SK-N-SH treated with all-trans-retinoic acid at 6 μM for 48 hours (cell line): Measurements from ENCODE around the gene FAT4.

Source experiments
- ATAC-seq: fragments of 200-7000 bp; cut with Tn5 transposase; 3 replicates; pipeline ENCODE4 v1.9.1; 2020; ENCODE audit warnings: mild to moderate bottlenecking, moderate library complexity
- ARNTL ChIP-seq: fragments of 450-650 bp; formaldehyde crosslinking; IDR thresholded peaks from 2 replicates; pipeline ENCODE4 v1.5.0; 2020; ENCODE audit warnings: low read depth, mild to moderate bottlenecking, moderate library complexity, borderline replicate concordance
- BACH2 ChIP-seq: fragments of 250-450 bp; sonication (Bioruptor Pico); IDR thresholded peaks from 2 replicates; pipeline ENCODE4 v1.9.0; 2021; ENCODE audit warnings: mild to moderate bottlenecking, borderline replicate concordance
- ESRRG ChIP-seq: fragments of 250-450 bp; sonication (Bioruptor Pico); IDR thresholded peaks from 2 replicates; pipeline ENCODE4 v1.6.1; 2021; ENCODE audit warnings: mild to moderate bottlenecking
- GLIS3 ChIP-seq: fragments of 250-450 bp; sonication (Bioruptor Pico); IDR thresholded peaks from 2 replicates; pipeline ENCODE4 v1.5.0; 2020; ENCODE audit warnings: mild to moderate bottlenecking, moderate library complexity
- ISL1 ChIP-seq: fragments of 250-450 bp; sonication (Bioruptor Pico); IDR thresholded peaks from 2 replicates; pipeline ENCODE4 v2.1.2; 2022; ENCODE audit warnings: mild to moderate bottlenecking, moderate library complexity
- OSR1 ChIP-seq: fragments of 250-450 bp; sonication (Bioruptor Pico); IDR thresholded peaks from 2 replicates; pipeline ENCODE4 v1.8.0; 2022; ENCODE audit warnings: moderate library complexity, mild to moderate bottlenecking, inconsistent platforms
- PPARA ChIP-seq: fragments of 250-450 bp; sonication (Bioruptor Pico); IDR thresholded peaks from 2 replicates; pipeline ENCODE4 v1.5.0; 2020; ENCODE audit warnings: mild to moderate bottlenecking, borderline replicate concordance
- RARB ChIP-seq: fragments of 250-450 bp; sonication (Bioruptor Pico); IDR thresholded peaks from 2 replicates; pipeline ENCODE4 v1.8.0; 2021; ENCODE audit warnings: mild to moderate bottlenecking, moderate library complexity
- SNAI2 ChIP-seq: fragments of 250-450 bp; sonication (Bioruptor Pico); IDR thresholded peaks from 2 replicates; pipeline ENCODE4 v1.5.0; 2020; ENCODE audit warnings: mild to moderate bottlenecking, moderate library complexity
- TCF4 ChIP-seq: fragments of 250-450 bp; sonication (Bioruptor Pico); IDR thresholded peaks from 2 replicates; pipeline ENCODE4 v1.8.0; 2021; ENCODE audit warnings: mild to moderate bottlenecking, moderate library complexity, borderline replicate concordance
- TOX ChIP-seq: fragments of 250-450 bp; sonication (Bioruptor Pico); IDR thresholded peaks from 2 replicates; pipeline ENCODE4 v1.8.0; 2021; ENCODE audit warnings: mild to moderate bottlenecking, moderate library complexity, borderline replicate concordance
- ZC3H10 ChIP-seq: fragments of 250-450 bp; sonication (Bioruptor Pico); IDR thresholded peaks from 2 replicates; pipeline ENCODE4 v1.5.1; 2021; ENCODE audit warnings: mild to moderate bottlenecking, moderate library complexity
- ZFP3 ChIP-seq: fragments of 250-450 bp; sonication (Bioruptor Pico); IDR thresholded peaks from 2 replicates; pipeline ENCODE4 v1.5.0; 2020; ENCODE audit warnings: mild to moderate bottlenecking, moderate library complexity
- ZFP30 ChIP-seq: fragments of 450-650 bp; formaldehyde crosslinking; IDR thresholded peaks from 2 replicates; pipeline ENCODE4 v1.5.0; 2022; ENCODE audit warnings: mild to moderate bottlenecking, moderate library complexity
- ZNF565 ChIP-seq: fragments of 450-650 bp; formaldehyde crosslinking; conservative IDR thresholded peaks from 2 replicates; pipeline ENCODE4 v1.5.0; 2020; ENCODE audit warnings: low read depth, mild to moderate bottlenecking, moderate library complexity
- ZNF70 ChIP-seq: fragments of 450-650 bp; formaldehyde crosslinking; IDR thresholded peaks from 2 replicates; pipeline ENCODE4 v1.5.0; 2020; ENCODE audit warnings: mild to moderate bottlenecking, moderate library complexity
- TF ChIP-seq, protein P1 (sequence below): fragments of 250-450 bp; sonication (Bioruptor Pico); IDR thresholded peaks from 2 replicates; pipeline ENCODE4 v1.5.1; 2020; ENCODE audit warnings: low read depth, mild to moderate bottlenecking, moderate library complexity
- TF ChIP-seq, protein P2 (sequence below): fragments of 250-450 bp; sonication (Bioruptor Pico); IDR thresholded peaks from 2 replicates; pipeline ENCODE4 v1.8.0; 2020; ENCODE audit warnings: mild to moderate bottlenecking, moderate library complexity, borderline replicate concordance
- TF ChIP-seq, protein P3 (sequence below): fragments of 250-450 bp; sonication (Bioruptor Pico); IDR thresholded peaks from 2 replicates; pipeline ENCODE4 v1.8.0; 2021; ENCODE audit warnings: low read depth, mild to moderate bottlenecking, moderate library complexity, borderline replicate concordance
- TF ChIP-seq, protein P4 (sequence below): fragments of 250-450 bp; sonication (Bioruptor Pico); IDR thresholded peaks from 2 replicates; pipeline ENCODE4 v1.5.0; 2020; ENCODE audit warnings: mild to moderate bottlenecking, moderate library complexity

Gene FAT4

DNA sequence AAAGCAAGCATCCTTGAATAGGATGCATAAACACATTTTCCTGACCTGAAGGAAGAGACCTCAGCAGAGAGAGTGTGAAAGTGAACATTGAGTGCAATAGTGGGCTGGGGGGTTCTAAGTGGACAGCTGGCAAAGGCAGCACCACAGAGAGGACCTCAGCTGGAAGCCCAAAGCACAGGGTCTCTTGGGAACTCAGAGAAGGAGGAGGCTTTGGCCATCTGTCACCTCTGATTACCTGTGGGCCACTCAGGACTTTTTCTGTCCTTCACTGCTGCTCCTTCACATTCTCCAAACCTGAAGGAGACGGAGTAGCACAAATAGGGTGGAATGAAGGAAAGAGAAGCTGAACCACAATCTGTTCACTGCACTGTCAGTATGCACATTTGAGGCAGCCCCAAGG is 37.9 kb upstream of the FAT4 start:
- no peak for TF ChIP-seq TOX
- TF ChIP-seq ZFP3 = no peak
- TF ChIP-seq ISL1 (CRISPR knock-in tag) = no peak
- TF ChIP-seq OSR1 = no peak
- TF ChIP-seq, protein P1, sequence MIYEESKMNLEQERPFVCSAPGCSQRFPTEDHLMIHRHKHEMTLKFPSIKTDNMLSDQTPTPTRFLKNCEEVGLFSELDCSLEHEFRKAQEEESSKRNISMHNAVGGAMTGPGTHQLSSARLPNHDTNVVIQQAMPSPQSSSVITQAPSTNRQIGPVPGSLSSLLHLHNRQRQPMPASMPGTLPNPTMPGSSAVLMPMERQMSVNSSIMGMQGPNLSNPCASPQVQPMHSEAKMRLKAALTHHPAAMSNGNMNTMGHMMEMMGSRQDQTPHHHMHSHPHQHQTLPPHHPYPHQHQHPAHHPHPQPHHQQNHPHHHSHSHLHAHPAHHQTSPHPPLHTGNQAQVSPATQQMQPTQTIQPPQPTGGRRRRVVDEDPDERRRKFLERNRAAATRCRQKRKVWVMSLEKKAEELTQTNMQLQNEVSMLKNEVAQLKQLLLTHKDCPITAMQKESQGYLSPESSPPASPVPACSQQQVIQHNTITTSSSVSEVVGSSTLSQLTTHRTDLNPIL (CRISPR knock-in tag) = no peak
- TF ChIP-seq, protein P2, sequence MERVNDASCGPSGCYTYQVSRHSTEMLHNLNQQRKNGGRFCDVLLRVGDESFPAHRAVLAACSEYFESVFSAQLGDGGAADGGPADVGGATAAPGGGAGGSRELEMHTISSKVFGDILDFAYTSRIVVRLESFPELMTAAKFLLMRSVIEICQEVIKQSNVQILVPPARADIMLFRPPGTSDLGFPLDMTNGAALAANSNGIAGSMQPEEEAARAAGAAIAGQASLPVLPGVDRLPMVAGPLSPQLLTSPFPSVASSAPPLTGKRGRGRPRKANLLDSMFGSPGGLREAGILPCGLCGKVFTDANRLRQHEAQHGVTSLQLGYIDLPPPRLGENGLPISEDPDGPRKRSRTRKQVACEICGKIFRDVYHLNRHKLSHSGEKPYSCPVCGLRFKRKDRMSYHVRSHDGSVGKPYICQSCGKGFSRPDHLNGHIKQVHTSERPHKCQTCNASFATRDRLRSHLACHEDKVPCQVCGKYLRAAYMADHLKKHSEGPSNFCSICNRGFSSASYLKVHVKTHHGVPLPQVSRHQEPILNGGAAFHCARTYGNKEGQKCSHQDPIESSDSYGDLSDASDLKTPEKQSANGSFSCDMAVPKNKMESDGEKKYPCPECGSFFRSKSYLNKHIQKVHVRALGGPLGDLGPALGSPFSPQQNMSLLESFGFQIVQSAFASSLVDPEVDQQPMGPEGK (CRISPR knock-in tag) = no peak
- TF ChIP-seq BACH2 (CRISPR knock-in tag) = no peak
- TF ChIP-seq, protein P3, sequence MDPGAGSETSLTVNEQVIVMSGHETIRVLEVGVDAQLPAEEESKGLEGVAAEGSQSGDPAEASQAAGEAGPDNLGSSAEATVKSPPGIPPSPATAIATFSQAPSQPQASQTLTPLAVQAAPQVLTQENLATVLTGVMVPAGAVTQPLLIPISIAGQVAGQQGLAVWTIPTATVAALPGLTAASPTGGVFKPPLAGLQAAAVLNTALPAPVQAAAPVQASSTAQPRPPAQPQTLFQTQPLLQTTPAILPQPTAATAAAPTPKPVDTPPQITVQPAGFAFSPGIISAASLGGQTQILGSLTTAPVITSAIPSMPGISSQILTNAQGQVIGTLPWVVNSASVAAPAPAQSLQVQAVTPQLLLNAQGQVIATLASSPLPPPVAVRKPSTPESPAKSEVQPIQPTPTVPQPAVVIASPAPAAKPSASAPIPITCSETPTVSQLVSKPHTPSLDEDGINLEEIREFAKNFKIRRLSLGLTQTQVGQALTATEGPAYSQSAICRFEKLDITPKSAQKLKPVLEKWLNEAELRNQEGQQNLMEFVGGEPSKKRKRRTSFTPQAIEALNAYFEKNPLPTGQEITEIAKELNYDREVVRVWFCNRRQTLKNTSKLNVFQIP = no peak
- no peak for ATAC-seq

DNA sequence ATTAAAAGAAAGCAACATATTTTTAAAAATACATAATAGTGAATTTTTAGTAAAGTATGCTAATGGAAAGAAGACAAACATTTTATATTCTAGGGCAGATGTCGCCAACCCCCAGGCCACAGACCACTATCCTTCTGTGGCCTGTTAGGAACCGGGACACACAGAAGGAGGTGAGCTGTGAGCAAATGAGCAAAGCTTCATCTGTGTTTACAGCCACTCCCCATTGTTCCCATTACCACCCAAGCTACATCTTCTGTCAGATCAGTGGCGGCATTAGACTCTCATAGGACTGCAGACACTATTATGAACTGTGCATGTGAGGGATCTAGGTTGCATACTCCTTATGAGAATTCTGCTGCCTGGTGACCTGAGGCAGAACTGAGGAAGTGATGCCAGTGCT is 37.0 kb upstream of the FAT4 start:
- TF ChIP-seq ARNTL (CRISPR knock-in tag) = no peak
- TF ChIP-seq SNAI2 (CRISPR knock-in tag) = no peak
- TF ChIP-seq ZC3H10 (CRISPR knock-in tag) = no peak
- TF ChIP-seq PPARA = no peak
- TF ChIP-seq, protein P3 = no peak
- no peak for TF ChIP-seq TCF4 (CRISPR knock-in tag)
- TF ChIP-seq, protein P2 (CRISPR knock-in tag) = no peak
- TF ChIP-seq ZFP30 (CRISPR knock-in tag) = no peak
- no peak for TF ChIP-seq RARB (CRISPR knock-in tag)
- no peak for TF ChIP-seq ZNF565 (CRISPR knock-in tag)
- TF ChIP-seq GLIS3 (CRISPR knock-in tag) = no peak
- TF ChIP-seq, protein P1 (CRISPR knock-in tag) = no peak
- no peak for TF ChIP-seq ESRRG (CRISPR knock-in tag)
- TF ChIP-seq OSR1 = no peak
- TF ChIP-seq, protein P4, sequence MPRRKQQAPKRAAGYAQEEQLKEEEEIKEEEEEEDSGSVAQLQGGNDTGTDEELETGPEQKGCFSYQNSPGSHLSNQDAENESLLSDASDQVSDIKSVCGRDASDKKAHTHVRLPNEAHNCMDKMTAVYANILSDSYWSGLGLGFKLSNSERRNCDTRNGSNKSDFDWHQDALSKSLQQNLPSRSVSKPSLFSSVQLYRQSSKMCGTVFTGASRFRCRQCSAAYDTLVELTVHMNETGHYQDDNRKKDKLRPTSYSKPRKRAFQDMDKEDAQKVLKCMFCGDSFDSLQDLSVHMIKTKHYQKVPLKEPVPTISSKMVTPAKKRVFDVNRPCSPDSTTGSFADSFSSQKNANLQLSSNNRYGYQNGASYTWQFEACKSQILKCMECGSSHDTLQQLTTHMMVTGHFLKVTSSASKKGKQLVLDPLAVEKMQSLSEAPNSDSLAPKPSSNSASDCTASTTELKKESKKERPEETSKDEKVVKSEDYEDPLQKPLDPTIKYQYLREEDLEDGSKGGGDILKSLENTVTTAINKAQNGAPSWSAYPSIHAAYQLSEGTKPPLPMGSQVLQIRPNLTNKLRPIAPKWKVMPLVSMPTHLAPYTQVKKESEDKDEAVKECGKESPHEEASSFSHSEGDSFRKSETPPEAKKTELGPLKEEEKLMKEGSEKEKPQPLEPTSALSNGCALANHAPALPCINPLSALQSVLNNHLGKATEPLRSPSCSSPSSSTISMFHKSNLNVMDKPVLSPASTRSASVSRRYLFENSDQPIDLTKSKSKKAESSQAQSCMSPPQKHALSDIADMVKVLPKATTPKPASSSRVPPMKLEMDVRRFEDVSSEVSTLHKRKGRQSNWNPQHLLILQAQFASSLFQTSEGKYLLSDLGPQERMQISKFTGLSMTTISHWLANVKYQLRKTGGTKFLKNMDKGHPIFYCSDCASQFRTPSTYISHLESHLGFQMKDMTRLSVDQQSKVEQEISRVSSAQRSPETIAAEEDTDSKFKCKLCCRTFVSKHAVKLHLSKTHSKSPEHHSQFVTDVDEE = no peak
- TF ChIP-seq ZFP3 = no peak
- no peak for TF ChIP-seq BACH2 (CRISPR knock-in tag)
- TF ChIP-seq ZNF70 (CRISPR knock-in tag) = no peak
- no peak for ATAC-seq
